ENCODE results near the gene TSPY1.
"Not testable (repeated sequence)": the region's sequence is repeated elsewhere in the genome, so short reads cannot be mapped to it uniquely, and the experiment has no call there.

DNA sequence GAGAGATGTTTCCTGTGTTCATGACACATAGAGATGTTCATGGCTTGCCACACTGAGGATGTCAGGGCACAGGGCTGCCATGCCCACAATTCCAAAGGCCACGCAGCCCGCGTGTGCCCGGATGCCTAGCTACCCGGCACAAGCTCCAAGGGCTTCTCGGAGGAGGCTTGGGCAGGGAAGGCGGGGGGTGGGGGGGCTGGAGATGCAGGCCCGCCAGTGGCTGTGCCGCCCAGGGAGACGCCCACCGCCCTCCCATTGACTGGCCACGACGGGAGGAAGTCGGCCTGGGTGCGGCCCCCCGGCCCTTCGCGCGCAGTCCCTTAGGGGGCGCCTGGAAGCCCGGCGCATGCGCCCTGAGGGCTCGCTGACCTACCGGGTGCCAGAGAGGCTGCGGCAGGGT, 20.2 kb downstream of the TSPY1 start, which contains the start of gene TSPY9:
- not testable (repeated sequence) for TF ChIP-seq POLR2A (IDR thresholded peaks at IDR 0.05; ENCODE audit: low read length); HEYL (CRISPR knock-in tag; IDR thresholded peaks at IDR 0.05); POLR2AphosphoS2 (conservative IDR thresholded peaks at IDR 0.05; ENCODE audit: low read length); HOXB5 (CRISPR knock-in tag; IDR thresholded peaks at IDR 0.05)
- TF ChIP-seq, protein P1, sequence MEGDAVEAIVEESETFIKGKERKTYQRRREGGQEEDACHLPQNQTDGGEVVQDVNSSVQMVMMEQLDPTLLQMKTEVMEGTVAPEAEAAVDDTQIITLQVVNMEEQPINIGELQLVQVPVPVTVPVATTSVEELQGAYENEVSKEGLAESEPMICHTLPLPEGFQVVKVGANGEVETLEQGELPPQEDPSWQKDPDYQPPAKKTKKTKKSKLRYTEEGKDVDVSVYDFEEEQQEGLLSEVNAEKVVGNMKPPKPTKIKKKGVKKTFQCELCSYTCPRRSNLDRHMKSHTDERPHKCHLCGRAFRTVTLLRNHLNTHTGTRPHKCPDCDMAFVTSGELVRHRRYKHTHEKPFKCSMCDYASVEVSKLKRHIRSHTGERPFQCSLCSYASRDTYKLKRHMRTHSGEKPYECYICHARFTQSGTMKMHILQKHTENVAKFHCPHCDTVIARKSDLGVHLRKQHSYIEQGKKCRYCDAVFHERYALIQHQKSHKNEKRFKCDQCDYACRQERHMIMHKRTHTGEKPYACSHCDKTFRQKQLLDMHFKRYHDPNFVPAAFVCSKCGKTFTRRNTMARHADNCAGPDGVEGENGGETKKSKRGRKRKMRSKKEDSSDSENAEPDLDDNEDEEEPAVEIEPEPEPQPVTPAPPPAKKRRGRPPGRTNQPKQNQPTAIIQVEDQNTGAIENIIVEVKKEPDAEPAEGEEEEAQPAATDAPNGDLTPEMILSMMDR (IDR thresholded peaks at IDR 0.05) = not testable (repeated sequence)
- TF ChIP-seq, protein P2, sequence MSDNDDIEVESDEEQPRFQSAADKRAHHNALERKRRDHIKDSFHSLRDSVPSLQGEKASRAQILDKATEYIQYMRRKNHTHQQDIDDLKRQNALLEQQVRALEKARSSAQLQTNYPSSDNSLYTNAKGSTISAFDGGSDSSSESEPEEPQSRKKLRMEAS (IDR thresholded peaks at IDR 0.05) = not testable (repeated sequence)

All from A549 (cell line).